RWPE2 (cell line): ENCODE measurements around the gene ADAM19.
"Not testable (repeated sequence)": the region's sequence is repeated elsewhere in the genome, so short reads cannot be mapped to it uniquely, and the experiment has no call there.

Experiments used
- ATAC-seq: fragments of 200-7000 bp; cut with Tn5 transposase; 3 replicates; pipeline ENCODE4 v1.9.1; 2021; ENCODE audit warnings: low read depth
- DNase-seq: peaks from one replicate; pipeline ENCODE4 v3.0.0-alpha.2; 2020; ENCODE audit warnings: low spot score
- H3K27ac ChIP-seq: fragments of 450-650 bp; 2 replicates; pipeline ENCODE4 v1.5.1; 2017; ENCODE audit warnings: mild to moderate bottlenecking; ENCODE audit not compliant: poor library complexity, severe bottlenecking
- H3K27me3 ChIP-seq: fragments of 250-450 bp; sonication (Bioruptor Pico); 2 replicates; pipeline ENCODE4 v1.5.1; 2021; ENCODE audit warnings: mild to moderate bottlenecking, moderate library complexity; ENCODE audit not compliant: insufficient read depth, poor library complexity, severe bottlenecking
- H3K36me3 ChIP-seq: fragments of 250-450 bp; sonication (Bioruptor Pico); 2 replicates; pipeline ENCODE4 v1.5.1; 2020; ENCODE audit warnings: low read depth, mild to moderate bottlenecking, moderate library complexity
- H3K4me1 ChIP-seq: fragments of 250-450 bp; sonication (Bioruptor Pico); 2 replicates; pipeline ENCODE4 v1.5.1; 2021; ENCODE audit warnings: mild to moderate bottlenecking, moderate library complexity; ENCODE audit not compliant: insufficient read depth, poor library complexity, severe bottlenecking
- H3K4me3 ChIP-seq: fragments of 250-450 bp; sonication (Bioruptor Pico); 2 replicates; pipeline ENCODE4 v1.5.1; 2021; ENCODE audit warnings: mild to moderate bottlenecking, moderate library complexity; ENCODE audit not compliant: severe bottlenecking
- H3K9me3 ChIP-seq: fragments of 250-450 bp; sonication (Bioruptor Pico); 2 replicates; pipeline ENCODE4 v1.5.1; 2021; ENCODE audit warnings: mild to moderate bottlenecking, moderate library complexity; ENCODE audit not compliant: severe bottlenecking
- TF ChIP-seq, protein P1 (sequence below): fragments of 450-650 bp; IDR thresholded peaks from one replicate; pipeline ENCODE4 v1.5.1; 2017; ENCODE audit warnings: mild to moderate bottlenecking, moderate library complexity; ENCODE audit not compliant: poor library complexity, severe bottlenecking

Gene ADAM19

GRCh38 chr5:157485340-157485739, 90.2 kb downstream of the ADAM19 start:
- Histone ChIP-seq H3K27me3 (no peaks in the 10 kb centered on the region), H3K27ac (no peak overlapping the region), H3K36me3 (peaks cover 5% of the 10 kb centered on the region), H3K9me3 (no peaks in the 10 kb centered on the region), H3K4me1 (no peaks in the 10 kb centered on the region), H3K4me3 (no peak overlapping the region)
- DNase-seq (no peak), ATAC-seq (no peak)
- TF ChIP-seq, protein P1, sequence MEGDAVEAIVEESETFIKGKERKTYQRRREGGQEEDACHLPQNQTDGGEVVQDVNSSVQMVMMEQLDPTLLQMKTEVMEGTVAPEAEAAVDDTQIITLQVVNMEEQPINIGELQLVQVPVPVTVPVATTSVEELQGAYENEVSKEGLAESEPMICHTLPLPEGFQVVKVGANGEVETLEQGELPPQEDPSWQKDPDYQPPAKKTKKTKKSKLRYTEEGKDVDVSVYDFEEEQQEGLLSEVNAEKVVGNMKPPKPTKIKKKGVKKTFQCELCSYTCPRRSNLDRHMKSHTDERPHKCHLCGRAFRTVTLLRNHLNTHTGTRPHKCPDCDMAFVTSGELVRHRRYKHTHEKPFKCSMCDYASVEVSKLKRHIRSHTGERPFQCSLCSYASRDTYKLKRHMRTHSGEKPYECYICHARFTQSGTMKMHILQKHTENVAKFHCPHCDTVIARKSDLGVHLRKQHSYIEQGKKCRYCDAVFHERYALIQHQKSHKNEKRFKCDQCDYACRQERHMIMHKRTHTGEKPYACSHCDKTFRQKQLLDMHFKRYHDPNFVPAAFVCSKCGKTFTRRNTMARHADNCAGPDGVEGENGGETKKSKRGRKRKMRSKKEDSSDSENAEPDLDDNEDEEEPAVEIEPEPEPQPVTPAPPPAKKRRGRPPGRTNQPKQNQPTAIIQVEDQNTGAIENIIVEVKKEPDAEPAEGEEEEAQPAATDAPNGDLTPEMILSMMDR = no peak

GRCh38 chr5:157484768-157485167, 90.8 kb downstream of the ADAM19 start:
- no peaks in the 10 kb centered on the region for H3K9me3 ChIP-seq
- no peak overlapping the region for H3K4me3 ChIP-seq
- H3K4me1 ChIP-seq = no peaks in the 10 kb centered on the region
- no peak for DNase-seq
- TF ChIP-seq, protein P1 = no peak
- H3K27me3 ChIP-seq = no peaks in the 10 kb centered on the region
- no peak for ATAC-seq
- no peak overlapping the region for H3K27ac ChIP-seq
- H3K36me3 ChIP-seq = no peaks in the 10 kb centered on the region; the same call in 1 of the 2 replicates

- not testable (repeated sequence) for ATAC-seq, DNase-seq, H3K9me3 ChIP-seq, H3K4me3 ChIP-seq, H3K27me3 ChIP-seq, H3K36me3 ChIP-seq, H3K4me1 ChIP-seq, H3K27ac ChIP-seq
Measured at GRCh38 chr5:157482702-157483101, 92.9 kb downstream of the ADAM19 start.

DNA sequence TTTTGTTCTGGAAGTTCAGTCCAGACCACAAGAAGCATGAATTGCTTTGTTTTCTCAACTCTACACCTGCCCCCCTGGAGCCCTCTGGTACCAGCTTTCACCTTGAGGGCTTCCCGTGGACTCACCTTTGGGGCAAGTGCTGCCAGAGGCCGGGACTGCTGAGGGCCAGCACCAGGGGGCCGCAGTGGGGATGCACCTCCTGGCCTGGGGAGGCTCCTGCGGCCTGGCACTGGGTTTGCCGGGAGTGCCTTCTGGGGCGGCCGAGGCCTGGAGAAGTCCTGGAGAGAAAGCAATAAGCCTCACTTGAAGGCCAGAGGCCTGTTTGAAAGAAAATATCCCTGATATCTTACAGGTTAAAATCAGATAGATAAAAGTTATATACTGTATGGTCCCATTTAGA, 93.9 kb downstream of the ADAM19 start:
- H3K36me3 ChIP-seq = no peaks in the 10 kb centered on the region; the same call in 1 of the 2 replicates
- DNase-seq (no peak), ATAC-seq (no peak)
- H3K4me1 ChIP-seq = no peaks in the 10 kb centered on the region
- TF ChIP-seq, protein P1 = no peak
- no peak overlapping the region for H3K27ac ChIP-seq
- H3K9me3 ChIP-seq = no peaks in the 10 kb centered on the region
- H3K4me3 ChIP-seq = no peak overlapping the region
- no peaks in the 10 kb centered on the region for H3K27me3 ChIP-seq

- no peaks in the 10 kb centered on the region for H3K27me3 ChIP-seq
- no peak overlapping the region for H3K4me3 ChIP-seq
- no peak for DNase-seq
- no peaks in the 10 kb centered on the region; the same call in 1 of the 2 replicates for H3K36me3 ChIP-seq
- no peaks in the 10 kb centered on the region for H3K9me3 ChIP-seq
- H3K4me1 ChIP-seq = no peaks in the 10 kb centered on the region
- TF ChIP-seq, protein P1 = no peak
- H3K27ac ChIP-seq = no peak overlapping the region
- ATAC-seq = no peak
Measured at GRCh38 chr5:157481265-157481664, 94.3 kb downstream of the ADAM19 start.
